HG03354 (cell line): ENCODE data around the gene ARGLU1.

ENCODE experiments used
- ATAC-seq: cut with Tn5 transposase; IDR thresholded peaks from one replicate; pipeline ENCODE4 v1.9.1; 2021; ENCODE audit warnings: mild to moderate bottlenecking; ENCODE audit not compliant: unreplicated experiment, poor library complexity, severe bottlenecking

The ARGLU1 gene

GRCh38 chr13:106507560-106508274 lies 60.2 kb downstream of the ARGLU1 start:
- peak; percentile 96 for ATAC-seq

GRCh38 chr13:106506286-106506685 lies 61.7 kb downstream of the ARGLU1 start:
- ATAC-seq, result no peak

GRCh38 chr13:106505732-106506131 lies 62.2 kb downstream of the ARGLU1 start:
- no peak for ATAC-seq

DNA sequence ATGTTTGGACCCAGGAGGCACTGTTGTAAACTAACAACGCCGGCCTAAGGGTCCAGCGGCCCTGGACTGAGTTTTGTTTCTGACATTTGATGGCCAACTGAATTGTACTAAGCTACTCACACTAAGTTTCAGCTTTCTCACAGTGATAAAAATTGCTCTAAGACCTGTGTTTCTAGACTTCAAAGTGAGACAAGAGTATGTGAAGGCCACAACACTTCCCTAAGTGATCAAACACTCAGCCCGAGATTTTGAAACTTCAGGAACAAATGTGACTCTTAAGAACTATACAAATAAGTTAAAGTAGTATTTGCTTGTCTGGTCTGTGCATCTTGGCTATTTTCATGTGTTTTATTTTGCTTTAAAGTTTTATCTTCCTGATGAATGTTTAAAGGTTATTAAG lies 62.6 kb downstream of the ARGLU1 start:
- ATAC-seq, result no peak

GRCh38 chr13:106503730-106504453 lies 64.0 kb downstream of the ARGLU1 start:
- ATAC-seq, result no peak

GRCh38 chr13:106503272-106503671 lies 64.7 kb downstream of the ARGLU1 start:
- no peak for ATAC-seq

DNA sequence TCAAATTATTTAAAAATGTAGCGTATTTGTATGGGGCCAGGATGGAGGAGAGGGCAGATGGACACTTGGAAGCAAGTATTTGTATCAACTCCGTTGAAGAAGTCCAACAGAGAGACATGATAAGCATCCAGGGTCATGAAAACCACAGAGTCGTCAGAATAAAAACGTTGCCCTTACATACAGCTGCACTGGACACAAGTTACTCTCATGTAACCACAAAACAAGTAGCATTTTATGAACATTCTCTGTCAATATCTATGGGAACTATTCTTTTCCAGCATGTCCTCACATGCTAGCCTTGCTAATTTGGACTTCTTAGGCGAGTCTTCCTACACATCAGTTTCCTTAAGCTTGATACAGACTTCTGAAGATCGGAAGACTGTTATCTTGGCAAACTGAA lies 67.5 kb downstream of the ARGLU1 start:
- no peak for ATAC-seq

- no peak for ATAC-seq
These were observed 68.0 kb downstream of the ARGLU1 start for GRCh38 chr13:106499896-106500295.

DNA sequence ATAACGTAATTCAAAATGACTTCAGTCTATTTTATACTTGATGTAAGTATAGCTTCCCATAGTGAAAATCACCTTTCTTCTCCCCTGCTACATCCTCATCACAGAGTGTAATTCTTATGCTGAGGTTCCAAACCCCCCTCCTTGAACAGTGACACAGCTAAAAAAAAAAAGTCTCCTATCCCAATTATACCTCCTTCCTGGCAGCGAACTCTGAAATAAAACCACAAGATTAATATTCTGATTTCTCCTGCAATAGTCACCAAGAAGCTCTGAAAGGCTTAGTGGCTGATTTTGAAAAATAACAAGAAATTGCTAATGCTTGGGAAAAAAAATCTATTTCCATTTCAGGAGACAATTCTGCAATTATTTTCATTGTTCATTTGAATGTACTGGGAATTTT lies 68.8 kb downstream of the ARGLU1 start:
- no peak for ATAC-seq

GRCh38 chr13:106498571-106498970 lies 69.4 kb downstream of the ARGLU1 start:
- ATAC-seq, result no peak

DNA sequence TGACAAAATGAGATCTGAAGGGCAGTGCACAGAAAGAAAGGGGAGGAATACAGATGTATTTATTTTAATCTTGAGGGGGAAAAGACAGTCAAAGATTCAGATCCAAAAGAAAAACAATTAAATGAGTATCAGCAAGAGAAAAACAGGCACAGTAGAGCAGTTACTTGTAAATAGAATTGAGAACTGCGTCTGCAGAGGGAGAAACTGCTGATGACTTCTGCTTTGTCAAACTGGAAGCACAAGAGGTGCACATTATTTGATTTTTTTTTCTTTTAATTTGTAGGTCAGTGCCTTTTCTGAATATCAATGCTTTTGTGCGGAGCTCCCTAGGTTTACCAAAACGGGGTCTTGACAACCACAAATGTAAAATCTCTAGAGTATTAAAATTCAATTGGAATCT lies 69.8 kb downstream of the ARGLU1 start:
- no peak for ATAC-seq

DNA sequence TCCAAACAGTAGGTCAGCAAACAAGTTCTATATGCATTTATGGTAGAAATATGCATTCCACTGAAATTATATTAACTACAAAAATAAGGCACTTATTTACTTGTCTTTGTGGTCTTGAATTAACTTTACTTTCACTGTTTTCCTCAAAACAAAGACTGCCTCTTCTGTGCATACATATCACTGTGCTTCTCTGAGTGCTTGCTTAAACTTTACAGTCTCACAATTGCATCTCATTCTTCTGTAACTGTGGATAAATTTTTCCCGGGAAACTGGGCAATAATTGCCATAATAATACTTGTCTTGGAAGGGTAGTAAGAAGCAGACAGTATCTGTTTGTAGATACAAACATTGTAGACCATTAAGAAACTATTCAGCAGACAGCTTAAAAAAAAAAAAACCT lies 70.9 kb downstream of the ARGLU1 start:
- no peak for ATAC-seq

DNA sequence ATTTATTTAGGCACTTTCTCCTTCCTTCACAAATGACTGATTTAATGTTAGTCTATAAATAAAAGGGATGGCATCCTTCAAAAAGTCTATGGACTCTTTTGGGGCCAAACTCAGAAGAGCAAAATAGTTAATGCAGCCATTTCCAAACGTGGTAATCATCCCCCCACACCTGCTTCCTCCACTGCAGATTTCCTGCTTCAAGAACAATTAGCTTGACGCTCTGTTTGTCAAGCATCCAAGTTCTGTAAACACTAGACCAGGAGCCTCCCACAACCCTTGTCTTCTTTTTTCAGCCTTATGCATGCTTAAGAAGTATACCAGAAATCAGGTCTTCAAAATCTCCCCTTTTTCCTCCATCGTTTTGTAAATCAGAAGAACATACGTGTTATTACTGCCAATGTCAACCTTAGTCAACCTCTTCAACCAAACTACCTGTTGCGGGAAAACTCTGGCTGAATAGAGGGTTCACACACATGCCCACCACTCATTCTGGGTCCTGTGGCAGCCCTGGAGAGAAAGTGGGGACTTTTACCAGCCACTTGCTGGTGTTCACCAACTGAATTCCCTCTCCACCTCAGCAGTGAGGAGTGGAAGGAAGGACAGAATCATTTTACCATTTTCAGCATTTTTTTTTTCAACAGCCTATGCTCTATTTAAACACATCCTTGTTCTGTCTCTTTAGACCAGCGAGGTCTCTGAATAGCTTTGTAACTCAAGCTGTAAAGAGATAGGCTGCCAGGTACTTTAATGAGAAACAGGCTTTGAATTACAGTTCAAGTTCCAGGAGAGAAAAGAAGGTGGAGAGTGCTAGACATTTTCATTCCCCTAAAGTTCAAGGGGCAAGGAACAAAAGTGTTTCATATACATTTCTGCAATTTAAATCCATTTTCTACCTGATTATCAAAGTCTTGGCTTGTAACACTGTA lies 71.6 kb downstream of the ARGLU1 start:
- ATAC-seq, result no peak

DNA sequence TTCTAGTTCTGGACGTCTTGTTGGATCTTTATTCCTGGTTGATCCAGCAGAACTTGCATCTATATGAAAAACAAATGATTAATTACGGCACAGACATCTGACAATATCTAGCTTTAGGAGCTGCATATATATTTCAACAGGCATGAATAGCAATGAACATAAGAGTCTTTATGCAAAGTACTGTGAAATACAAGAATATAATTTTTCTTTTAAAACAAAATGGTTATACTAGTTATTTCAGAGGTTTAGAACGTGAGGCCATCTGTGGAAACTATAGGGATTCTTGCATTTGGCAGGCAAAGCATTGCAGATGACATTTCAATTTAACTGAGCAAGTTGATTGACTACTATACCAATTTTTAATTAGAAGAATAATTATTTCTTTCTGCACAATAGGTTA lies 73.0 kb downstream of the ARGLU1 start:
- no peak for ATAC-seq

GRCh38 chr13:106494506-106494905 lies 73.4 kb downstream of the ARGLU1 start:
- no peak for ATAC-seq

DNA sequence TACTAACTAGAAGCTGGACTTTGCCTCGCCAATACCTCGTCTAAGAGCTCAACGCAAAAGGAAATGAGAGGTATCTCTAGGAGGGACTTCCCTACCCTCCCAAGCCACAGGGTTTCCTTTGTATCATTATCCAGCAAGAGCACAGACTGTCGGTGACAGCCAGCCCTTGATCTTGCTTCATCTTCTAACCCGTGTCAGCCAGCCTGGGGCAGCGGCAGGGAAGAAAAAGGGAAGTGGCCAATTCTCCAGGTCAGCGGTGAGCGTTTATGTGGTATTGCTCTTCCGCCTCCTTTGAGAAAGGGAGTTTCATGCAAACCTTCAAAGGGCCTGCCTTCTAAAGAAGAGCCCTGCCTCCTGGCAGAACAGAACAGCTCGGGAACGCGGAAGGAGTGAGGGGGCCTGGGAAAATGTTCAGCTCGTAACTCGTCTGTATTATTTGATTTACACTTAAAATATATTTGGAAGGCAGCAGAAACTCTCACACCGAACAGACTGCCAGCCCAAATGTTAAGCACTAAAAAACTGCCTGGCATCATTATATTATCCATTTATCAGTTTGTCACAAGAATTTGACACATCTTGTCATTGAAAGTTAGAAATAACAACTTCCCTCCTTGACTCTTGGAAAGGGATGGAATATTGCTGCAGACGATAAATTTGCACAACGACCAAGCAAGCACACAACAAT lies 74.3 kb downstream of the ARGLU1 start:
- ATAC-seq, result peak; percentile 73

DNA sequence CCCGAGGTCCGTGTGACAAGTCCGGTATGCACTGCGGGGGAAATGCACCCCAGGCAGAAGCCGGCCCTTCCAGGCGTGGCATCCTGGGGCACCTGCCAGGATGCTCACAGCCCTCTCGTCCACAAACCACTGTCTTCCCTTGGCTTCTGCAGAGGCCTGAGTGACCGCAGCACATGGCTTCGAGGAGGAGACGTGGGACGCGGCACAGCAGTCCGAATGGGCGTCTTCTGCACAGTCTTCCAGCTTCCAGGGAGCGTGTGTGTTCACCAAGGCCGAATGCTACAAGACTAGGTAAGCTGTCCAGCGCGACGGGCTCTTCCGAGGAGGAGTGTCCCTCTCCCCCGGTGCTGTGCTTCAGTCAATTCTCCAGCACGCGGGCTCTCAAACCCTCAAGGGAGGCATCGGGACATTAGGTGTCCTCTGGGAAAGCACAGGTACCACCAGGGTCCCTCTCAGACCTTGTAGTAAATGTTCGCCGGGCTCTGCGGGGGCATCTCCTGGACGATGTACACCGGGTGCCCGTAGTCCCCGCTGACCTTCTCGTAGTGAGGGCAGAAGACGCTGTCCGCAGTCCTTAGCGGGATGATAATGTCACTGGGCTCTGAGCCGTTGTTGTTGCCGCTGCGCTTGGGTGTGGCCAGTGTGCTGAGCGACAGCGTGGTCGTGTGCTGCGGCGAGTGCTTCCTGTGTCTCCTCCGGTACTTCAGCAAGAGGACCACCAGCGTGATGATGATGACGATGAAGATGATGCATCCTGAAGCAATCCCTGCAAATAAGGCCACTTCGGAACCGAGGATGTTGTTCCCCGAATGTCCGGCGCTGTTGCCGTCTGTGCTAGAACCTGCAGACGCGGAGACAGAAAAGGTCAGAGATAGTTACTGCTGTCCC lies 75.1 kb downstream of the ARGLU1 start:
- no peak for ATAC-seq

GRCh38 chr13:106491928-106492587 lies 75.9 kb downstream of the ARGLU1 start:
- no peak for ATAC-seq
